HG03139 (cell line): ENCODE results near the gene AVPR2.

Experiments used
- ATAC-seq: cut with Tn5 transposase; IDR thresholded peaks from one replicate; pipeline ENCODE4 v1.9.1; 2021; ENCODE audit not compliant: unreplicated experiment

AVPR2 gene

GRCh38 chrX:153903991-153904957, at the start of gene AVPR2:
Gene AVPR2 (plus strand): TSS chrX:153904673. CDS start chrX:153905146, 473 bp downstream.
- no peak for ATAC-seq

- ATAC-seq = no peak
Observed at GRCh38 chrX:153854702-153855101, 49.8 kb upstream of the AVPR2 start.

- no peak for ATAC-seq
Observed at GRCh38 chrX:153857348-153857903, 47.0 kb upstream of the AVPR2 start.

- ATAC-seq = no peak
Observed at GRCh38 chrX:153861151-153861550, 43.3 kb upstream of the AVPR2 start.

- ATAC-seq = no peak
Observed at GRCh38 chrX:153861733-153862310, 42.7 kb upstream of the AVPR2 start.

- ATAC-seq = no peak
Observed at GRCh38 chrX:153862369-153863250, 41.9 kb upstream of the AVPR2 start.

GRCh38 chrX:153863251-153863991, 41.1 kb upstream of the AVPR2 start:
- no peak for ATAC-seq

- ATAC-seq = no peak
Observed at GRCh38 chrX:153864101-153864500, 40.4 kb upstream of the AVPR2 start.

GRCh38 chrX:153864561-153865320, 39.7 kb upstream of the AVPR2 start:
- no peak for ATAC-seq

- ATAC-seq = no peak
Observed at GRCh38 chrX:153865321-153865580, 39.2 kb upstream of the AVPR2 start.

GRCh38 chrX:153865685-153866084, 38.8 kb upstream of the AVPR2 start:
- no peak for ATAC-seq

GRCh38 chrX:153866302-153867019, 38.0 kb upstream of the AVPR2 start:
- ATAC-seq = no peak

GRCh38 chrX:153867139-153867538, 37.3 kb upstream of the AVPR2 start:
- ATAC-seq = no peak

- no peak for ATAC-seq
Observed at GRCh38 chrX:153867671-153868070, 36.8 kb upstream of the AVPR2 start.

GRCh38 chrX:153868576-153869472, 35.6 kb upstream of the AVPR2 start:
- ATAC-seq = no peak

- no peak for ATAC-seq
Observed at GRCh38 chrX:153869473-153870287, 34.8 kb upstream of the AVPR2 start.

GRCh38 chrX:153870288-153870690, 34.2 kb upstream of the AVPR2 start:
- ATAC-seq = no peak
